NCI-H774 (cell line): ENCODE data around the gene TRAPPC2L.
"Not testable (repeated sequence)": the region's sequence is repeated elsewhere in the genome, so short reads cannot be mapped to it uniquely, and the experiment has no call there.

Experiments used
- DNase-seq: peaks from one replicate; lab custom pipeline; 2025; lab: John Stamatoyannopoulos, UW

Gene TRAPPC2L

GRCh38 chr16:88893127-88893968 lies 36.4 kb downstream of the TRAPPC2L start:
- no peak for DNase-seq

- DNase-seq = not testable (repeated sequence)
Measured at GRCh38 chr16:88894266-88894665, 37.3 kb downstream of the TRAPPC2L start.

- no peak for DNase-seq
Measured at GRCh38 chr16:88894681-88895300, 37.9 kb downstream of the TRAPPC2L start.

GRCh38 chr16:88895335-88895734 lies 38.4 kb downstream of the TRAPPC2L start:
- DNase-seq = no peak

- DNase-seq = no peak
Measured at GRCh38 chr16:88896238-88897070, 39.5 kb downstream of the TRAPPC2L start.

- no peak for DNase-seq
Measured at GRCh38 chr16:88897696-88898425, 40.9 kb downstream of the TRAPPC2L start.

- no peak for DNase-seq
Measured at GRCh38 chr16:88899901-88900661, 43.2 kb downstream of the TRAPPC2L start.

- no peak for DNase-seq
Measured at GRCh38 chr16:88900662-88901052, 43.7 kb downstream of the TRAPPC2L start.

- DNase-seq = no peak
Measured at GRCh38 chr16:88901718-88902337, 44.9 kb downstream of the TRAPPC2L start.

GRCh38 chr16:88902744-88903143 lies 45.8 kb downstream of the TRAPPC2L start:
- no peak for DNase-seq

GRCh38 chr16:88903267-88903666 lies 46.3 kb downstream of the TRAPPC2L start:
- DNase-seq = no peak

- no peak for DNase-seq
Measured at GRCh38 chr16:88904676-88905365, 47.9 kb downstream of the TRAPPC2L start.

- no peak for DNase-seq
Measured at GRCh38 chr16:88905563-88905962, 48.6 kb downstream of the TRAPPC2L start.

- DNase-seq = no peak
Measured at GRCh38 chr16:88906020-88906419, 49.1 kb downstream of the TRAPPC2L start.

- no peak for DNase-seq
Measured at GRCh38 chr16:88906535-88907105, 49.7 kb downstream of the TRAPPC2L start.

GRCh38 chr16:88907768-88908167 lies 50.8 kb downstream of the TRAPPC2L start:
- DNase-seq = no peak

- no peak for DNase-seq
Measured at GRCh38 chr16:88908307-88908706, 51.4 kb downstream of the TRAPPC2L start.

- no peak for DNase-seq
Measured at GRCh38 chr16:88909431-88910210, 52.7 kb downstream of the TRAPPC2L start.
